ENCODE measurements around the gene RB1. TPM values are rescaled to one million over a fixed set of nuclear protein-coding genes. Genes with fewer than 3 reads are reported as not detected.

RB1 gene
- total and polyA plus RNA-seq, 2 donors (not counting 3 experiments of a cell fraction or from before 2014, with no cell fraction given) = 8.0 to 41.2 TPM

DNA sequence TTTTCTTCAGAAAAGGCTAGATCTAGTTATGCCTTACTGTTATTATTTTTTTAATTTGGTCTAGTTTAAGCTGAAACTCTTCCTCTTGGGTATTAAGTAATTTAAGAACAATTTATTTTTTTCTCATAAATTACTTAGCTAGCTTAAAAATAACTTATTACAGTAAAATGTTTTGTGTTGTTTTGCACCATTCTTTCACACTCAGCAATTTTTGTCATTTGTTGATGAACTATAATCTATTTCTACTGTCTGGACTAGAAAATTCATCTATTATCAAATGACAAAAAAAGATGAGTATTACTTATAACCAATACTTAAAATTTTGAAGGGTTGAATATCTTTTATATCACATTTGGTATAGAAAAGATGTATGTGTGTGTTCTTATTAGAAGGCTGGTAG lies 111.0 kb downstream of the RB1 start:
- no peak for DNase-seq (ENCODE audit: low read depth, low spot score)
- H3K9me1 ChIP-seq (replicated peaks; ENCODE audit: control insufficient read depth, extremely low read depth, insufficient read depth, low read length) = no peaks in the 10 kb centered on the region
- TF ChIP-seq, protein P1, sequence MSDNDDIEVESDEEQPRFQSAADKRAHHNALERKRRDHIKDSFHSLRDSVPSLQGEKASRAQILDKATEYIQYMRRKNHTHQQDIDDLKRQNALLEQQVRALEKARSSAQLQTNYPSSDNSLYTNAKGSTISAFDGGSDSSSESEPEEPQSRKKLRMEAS (IDR thresholded peaks at IDR 0.05; ENCODE audit: insufficient read depth, insufficient read length) = no peak
- TF ChIP-seq FOS (IDR thresholded peaks at IDR 0.05; ENCODE audit: borderline replicate concordance, insufficient read depth, low read length) (no peak), GATA2 (IDR thresholded peaks at IDR 0.05; ENCODE audit: insufficient read depth, insufficient read length, low read depth, low read length) (no peak), POLR2AphosphoS5 (IDR thresholded peaks at IDR 0.05; ENCODE audit: insufficient read depth, low read depth, low read length) (no peak), MYC (IDR thresholded peaks at IDR 0.05; ENCODE audit: low read depth, low read length) (no peak), EZH2 (IDR thresholded peaks at IDR 0.05; ENCODE audit: borderline replicate concordance, low read depth, low read length, severe bottlenecking) (no peak), POLR2A (IDR thresholded peaks at IDR 0.05; ENCODE audit: low read depth, low read length) (no peak), JUN (IDR thresholded peaks at IDR 0.05; ENCODE audit: borderline replicate concordance, insufficient read depth, insufficient read length, low read depth) (no peak)
- TF ChIP-seq, protein P2, sequence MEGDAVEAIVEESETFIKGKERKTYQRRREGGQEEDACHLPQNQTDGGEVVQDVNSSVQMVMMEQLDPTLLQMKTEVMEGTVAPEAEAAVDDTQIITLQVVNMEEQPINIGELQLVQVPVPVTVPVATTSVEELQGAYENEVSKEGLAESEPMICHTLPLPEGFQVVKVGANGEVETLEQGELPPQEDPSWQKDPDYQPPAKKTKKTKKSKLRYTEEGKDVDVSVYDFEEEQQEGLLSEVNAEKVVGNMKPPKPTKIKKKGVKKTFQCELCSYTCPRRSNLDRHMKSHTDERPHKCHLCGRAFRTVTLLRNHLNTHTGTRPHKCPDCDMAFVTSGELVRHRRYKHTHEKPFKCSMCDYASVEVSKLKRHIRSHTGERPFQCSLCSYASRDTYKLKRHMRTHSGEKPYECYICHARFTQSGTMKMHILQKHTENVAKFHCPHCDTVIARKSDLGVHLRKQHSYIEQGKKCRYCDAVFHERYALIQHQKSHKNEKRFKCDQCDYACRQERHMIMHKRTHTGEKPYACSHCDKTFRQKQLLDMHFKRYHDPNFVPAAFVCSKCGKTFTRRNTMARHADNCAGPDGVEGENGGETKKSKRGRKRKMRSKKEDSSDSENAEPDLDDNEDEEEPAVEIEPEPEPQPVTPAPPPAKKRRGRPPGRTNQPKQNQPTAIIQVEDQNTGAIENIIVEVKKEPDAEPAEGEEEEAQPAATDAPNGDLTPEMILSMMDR (IDR thresholded peaks at IDR 0.05; ENCODE audit: extremely low read depth in 1 of 2, insufficient read depth in 1 of 2, low read depth in 1 of 2, low read length in 2 of 2) = no peak
- no peaks in the 10 kb centered on the region for H3K27me3 ChIP-seq (ENCODE audit: control insufficient read depth in 2 of 2, insufficient read depth in 2 of 2, low read length in 2 of 2)
- peaks cover 17% of the 10 kb centered on the region for H3K4me1 ChIP-seq (ENCODE audit: control insufficient read depth, extremely low read depth, insufficient read depth, low read length)
- H3K4me2 ChIP-seq (ENCODE audit: insufficient read depth, low read length) = no peak overlapping the region
- H4K20me1 ChIP-seq (replicated peaks; ENCODE audit: control insufficient read depth, extremely low read depth, insufficient read depth, low read length) = no peaks in the 10 kb centered on the region
- H3K36me3 ChIP-seq (ENCODE audit: control insufficient read depth in 2 of 2, extremely low read depth in 1 of 2, insufficient read depth in 2 of 2, low read length in 2 of 2) = no peaks in the 10 kb centered on the region
- no peak overlapping the region for H3K27ac ChIP-seq (ENCODE audit: insufficient read depth, low read depth, low read length)
- no peak overlapping the region for H2AFZ ChIP-seq (ENCODE audit: low read depth, low read length)
- intact Hi-C loops (cut with micrococcal nuclease) = loop anchor here (5.0 kb wide), 3 partner anchors 112 to 287 kb away; partner anchors contain the start of gene RB1
- ChIA-PET CTCF (interaction anchor here (0.9 to 6.5 kb wide), 4 partner anchors 16 to 166 kb away, joined by 3 to 45 read pairs (median 5); no protein-coding TSS in a partner anchor), POLR2A (no interaction called here)
- dilution Hi-C loops (cut with MboI; ENCODE audit: extremely low pct_ligation_motif_present, low sequenced_read_pairs) = no loop called here
- H3K79me2 ChIP-seq (ENCODE audit: control insufficient read depth, insufficient read depth, low read length) = peaks cover 27% of the 10 kb centered on the region
- BruUV-seq (replicated peaks) = no TSS peak
- no peak overlapping the region for H3K9ac ChIP-seq (replicated peaks; ENCODE audit: extremely low read depth, insufficient read depth, low read length)
- no peak for FAIRE-seq
- H3K9me3 ChIP-seq (replicated peaks; ENCODE audit: control insufficient read depth, insufficient read depth, low read length) = no peaks in the 10 kb centered on the region
- H3K4me3 ChIP-seq (replicated peaks in 1 of 3; ENCODE audit: insufficient read depth in 1 of 3, low read depth in 1 of 3, low read length in 3 of 3) = no peak overlapping the region

Measured in endothelial cell of umbilical vein (primary cell).